H1 (cell line): ENCODE data around the gene VPS52. TPM values are rescaled to one million over a fixed set of nuclear protein-coding genes. Genes with fewer than 3 reads are reported as not detected.

ENCODE experiments used
- CTCF ChIA-PET: fragments of 300-600 bp; sonication (Branson Sonifier 250); formaldehyde crosslinking; loops from one replicate; lab custom pipeline; 2021; ENCODE audit not compliant: partially characterized antibody; lab: Charles Lee
- POLR2A ChIA-PET: fragments of 300-600 bp; sonication (Branson Sonifier 250); formaldehyde crosslinking; loops from one replicate; lab custom pipeline; 2021; ENCODE audit warnings: inconsistent platforms; ENCODE audit not compliant: partially characterized antibody; lab: Charles Lee
- DNase-seq, 2 experiments: peaks; one replicate each; pipeline versions ENCODE4 v3.0.0 to v3.0.0-alpha.2; 2010 to 2022; ENCODE audit warnings: low spot score in 2 of 2, low read depth in 1 of 2, mixed read lengths in 1 of 2
- FAIRE-seq: peaks from 2 replicates; lab custom pipeline; 2011; peaks lifted over from hg19 to GRCh38; lab: Jason Lieb, UNC
- H2AFZ ChIP-seq: 2 replicates; pipeline ENCODE4 v1.8.1; 2012; ENCODE audit warnings: low read length, inconsistent platforms
- H2AK5ac ChIP-seq: 2 replicates; pipeline ENCODE4 v1.6.1; 2013; ENCODE audit warnings: low read depth, low read length
- H2BK120ac ChIP-seq: replicated peaks from 2 replicates; pipeline ENCODE3; 2013; ENCODE audit warnings: low read depth, low read length, inconsistent platforms
- H2BK12ac ChIP-seq: 2 replicates; pipeline ENCODE4 v1.6.1; 2013; ENCODE audit warnings: low read depth, low read length
- H2BK15ac ChIP-seq: 2 replicates; pipeline ENCODE4 v1.6.1; 2013; ENCODE audit warnings: low read length
- H2BK20ac ChIP-seq: 2 replicates; pipeline ENCODE4 v1.6.1; 2013; ENCODE audit warnings: low read length
- H2BK5ac ChIP-seq: 2 replicates; pipeline ENCODE4 v1.6.1; 2013; ENCODE audit warnings: low read depth, low read length
- H3K14ac ChIP-seq: 2 replicates; pipeline ENCODE4 v1.6.1; 2013; ENCODE audit warnings: inconsistent platforms; ENCODE audit not compliant: insufficient read length
- H3K18ac ChIP-seq: 2 replicates; pipeline ENCODE4 v1.6.1; 2013; ENCODE audit warnings: low read length; ENCODE audit errors: extremely low read depth
- H3K23ac ChIP-seq: 2 replicates; pipeline ENCODE4 v1.6.1; 2013; ENCODE audit warnings: inconsistent platforms; ENCODE audit not compliant: insufficient read length
- H3K23me2 ChIP-seq: 2 replicates; pipeline ENCODE4 v1.6.1; 2013; ENCODE audit warnings: low read depth, low read length
- H3K27ac ChIP-seq: 2 replicates; pipeline ENCODE4 v1.6.1; 2011; ENCODE audit warnings: low read depth, low read length, inconsistent platforms
- H3K27me3 ChIP-seq, 4 experiments: replicated peaks in 1 of 4; 1 replicate in 1 of 4; 2 replicates in 3 of 4; pipeline versions ENCODE4 v1.6.1 to v1.8.1; 2011 to 2013; ENCODE audit warnings: low read length in 3 of 4, mild to moderate bottlenecking in 3 of 4, inconsistent platforms in 2 of 4, mixed read lengths in 2 of 4, moderate library complexity in 1 of 4; ENCODE audit not compliant: control insufficient read depth in 3 of 4, insufficient read depth in 3 of 4; ENCODE audit errors: extremely low read depth in 1 of 4
- H3K36me3 ChIP-seq, 4 experiments: 2 replicates each; pipeline versions ENCODE4 v1.6.1 to v1.8.1; 2011 to 2013; ENCODE audit warnings: mild to moderate bottlenecking in 4 of 4, low read length in 3 of 4, moderate library complexity in 2 of 4, control low read depth in 1 of 4, inconsistent platforms in 1 of 4; ENCODE audit not compliant: insufficient read depth in 4 of 4, control insufficient read depth in 2 of 4
- H3K4ac ChIP-seq: replicated peaks from 2 replicates; pipeline ENCODE3; 2013; ENCODE audit warnings: low read length, low read depth, mixed read lengths, inconsistent platforms; ENCODE audit not compliant: insufficient read length
- H3K4me1 ChIP-seq, 4 experiments: replicated peaks in 1 of 4; 1 replicate in 1 of 4; 2 replicates in 3 of 4; pipeline versions ENCODE4 v1.6.1 to v1.8.1; 2011 to 2013; ENCODE audit warnings: low read length in 3 of 4, inconsistent platforms in 2 of 4, mixed read lengths in 1 of 4; ENCODE audit not compliant: insufficient read depth in 4 of 4, control insufficient read depth in 3 of 4
- H3K4me2 ChIP-seq, 2 experiments: 2 replicates each; pipeline versions ENCODE4 v1.6.1 to v1.8.1; 2011 to 2013; ENCODE audit warnings: low read depth in 2 of 2, low read length in 2 of 2, control low read depth in 1 of 2, inconsistent platforms in 1 of 2, mild to moderate bottlenecking in 1 of 2; ENCODE audit not compliant: insufficient read depth in 1 of 2
- H3K4me3 ChIP-seq, 4 experiments: fragments of 200-600, 300-600 bp in 1 of 4; sonication (generic), shearing (Covaris generic), sonication (Bioruptor Twin) in 1 of 4; 2 replicates each; pipeline versions ENCODE4 v1.5.1 to v1.8.1; 2011 to 2016; ENCODE audit warnings: low read length in 4 of 4, low read depth in 3 of 4, control low read depth in 2 of 4, inconsistent platforms in 2 of 4, mild to moderate bottlenecking in 2 of 4, mixed read lengths in 1 of 4, moderate library complexity in 1 of 4; ENCODE audit not compliant: insufficient read depth in 2 of 4; ENCODE audit errors: extremely low read depth in 1 of 4
- H3K56ac ChIP-seq: replicated peaks from 2 replicates; pipeline ENCODE3; 2013; ENCODE audit warnings: low read depth, mild to moderate bottlenecking, mixed read lengths, low read length, inconsistent platforms; ENCODE audit not compliant: insufficient read length
- H3K79me1 ChIP-seq: 2 replicates; pipeline ENCODE4 v1.6.1; 2013; ENCODE audit warnings: low read depth, low read length, control low read depth
- H3K79me2 ChIP-seq, 2 experiments: 2 replicates each; pipeline versions ENCODE4 v1.6.1 to v1.8.1; 2012 to 2013; ENCODE audit warnings: low read length in 2 of 2, mild to moderate bottlenecking in 2 of 2, inconsistent platforms in 1 of 2; ENCODE audit not compliant: insufficient read depth in 2 of 2, control insufficient read depth in 1 of 2
- H3K9ac ChIP-seq, 4 experiments: replicated peaks in 1 of 4; 1 replicate in 1 of 4; 2 replicates in 3 of 4; pipeline versions ENCODE4 v1.6.1 to v1.8.1; 2011 to 2013; ENCODE audit warnings: low read depth in 3 of 4, low read length in 3 of 4, control low read depth in 2 of 4, mild to moderate bottlenecking in 2 of 4, moderate library complexity in 2 of 4, inconsistent platforms in 1 of 4; ENCODE audit errors: extremely low read depth in 1 of 4
- H3K9me3 ChIP-seq, 2 experiments: 2 replicates each; pipeline versions ENCODE4 v1.6.1 to v1.8.1; 2012 to 2013; ENCODE audit warnings: mild to moderate bottlenecking in 2 of 2, moderate library complexity in 2 of 2, control low read depth in 1 of 2, inconsistent platforms in 1 of 2, low read depth in 1 of 2, low read length in 1 of 2, mixed read lengths in 1 of 2; ENCODE audit not compliant: insufficient read depth in 2 of 2
- H4K20me1 ChIP-seq, 2 experiments: replicated peaks in 1 of 2; 2 replicates each; pipeline versions ENCODE3 to v1.8.1; 2011 to 2013; ENCODE audit warnings: inconsistent platforms in 2 of 2, low read length in 2 of 2, mild to moderate bottlenecking in 1 of 2; ENCODE audit not compliant: insufficient read depth in 2 of 2, control insufficient read depth in 1 of 2
- H4K5ac ChIP-seq: 2 replicates; pipeline ENCODE4 v1.6.1; 2013; ENCODE audit warnings: low read length, low read depth, mixed read lengths, inconsistent platforms; ENCODE audit not compliant: insufficient read length
- H4K8ac ChIP-seq: 2 replicates; pipeline ENCODE4 v1.8.0; 2013; ENCODE audit warnings: mild to moderate bottlenecking, moderate library complexity, low read length, inconsistent platforms; ENCODE audit not compliant: insufficient read depth; ENCODE audit errors: extremely low read depth
- H4K91ac ChIP-seq: replicated peaks from 2 replicates; pipeline ENCODE3; 2013; ENCODE audit warnings: low read length, mixed read lengths, inconsistent platforms; ENCODE audit not compliant: insufficient read length
- ASH2L ChIP-seq: fragments of 200-600, 300-600 bp; sonication (generic); IDR thresholded peaks from one replicate; pipeline ENCODE4 v1.7.1; 2017; ENCODE audit warnings: low read length
- BACH1 ChIP-seq: IDR thresholded peaks from 2 replicates; pipeline ENCODE4 v1.6.1; 2012; ENCODE audit warnings: low read length, improper control_type of control experiment
- CBX8 ChIP-seq: fragments of 300-800, 300-1000 bp; sonication (generic); IDR thresholded peaks from 2 replicates; pipeline ENCODE4 v1.7.1; 2016; ENCODE audit warnings: low read depth, low read length, borderline replicate concordance
- CHD2 ChIP-seq: IDR thresholded peaks from 2 replicates; pipeline ENCODE4 v1.6.1; 2012; ENCODE audit warnings: low read length, improper control_type of control experiment
- EP300 ChIP-seq, 2 experiments: IDR thresholded peaks; 1 replicate in 1 of 2; 2 replicates in 1 of 2; pipeline ENCODE4 v1.6.1; 2011 to 2012; ENCODE audit warnings: low read depth in 2 of 2, low read length in 2 of 2, mild to moderate bottlenecking in 2 of 2, borderline replicate concordance in 1 of 2, inconsistent platforms in 1 of 2, moderate library complexity in 1 of 2
- HDAC2 ChIP-seq, 2 experiments: fragments of 300-600 bp in 1 of 2; sonication (generic) in 1 of 2; IDR thresholded peaks; 2 replicates each; pipeline ENCODE4 v1.6.1; 2011 to 2012; ENCODE audit warnings: low read depth in 2 of 2, low read length in 2 of 2, mild to moderate bottlenecking in 2 of 2, moderate library complexity in 2 of 2, borderline replicate concordance in 1 of 2, inconsistent platforms in 1 of 2
- PHF8 ChIP-seq: fragments of 200-600 bp; sonication (generic); conservative IDR thresholded peaks from 2 replicates; pipeline ENCODE4 v1.7.1; 2012; ENCODE audit warnings: low read depth, mild to moderate bottlenecking, inconsistent platforms, low read length, moderate library complexity
- RXRA ChIP-seq: IDR thresholded peaks from 2 replicates; pipeline ENCODE4 v1.6.1; 2011; ENCODE audit warnings: low read depth, mild to moderate bottlenecking, low read length, moderate library complexity; ENCODE audit not compliant: insufficient read depth
- SP1 ChIP-seq: IDR thresholded peaks from 2 replicates; pipeline ENCODE4 v1.6.1; 2011; ENCODE audit warnings: low read depth, low read length
- SP4 ChIP-seq: IDR thresholded peaks from 2 replicates; pipeline ENCODE4 v1.6.1; 2012; ENCODE audit warnings: low read length, inconsistent platforms
- SRF ChIP-seq: IDR thresholded peaks from 2 replicates; pipeline ENCODE4 v1.6.1; 2011; ENCODE audit warnings: mild to moderate bottlenecking, low read depth, low read length, moderate library complexity
- WGBS, 2 experiments: shearing (Covaris generic) in 1 of 2; methylation state at CpG; one replicate each; pipeline versions ENCODE4 v1.1.6 to v1.1.7; 2013 to 2015; ENCODE audit warnings: low lambda C conversion rate in 2 of 2, mixed read lengths in 2 of 2, inconsistent platforms in 1 of 2, low coverage in 1 of 2, missing lambda C conversion rate in 1 of 2; ENCODE audit not compliant: insufficient replicate concordance in 2 of 2, insufficient coverage in 1 of 2, insufficient read length in 1 of 2; ENCODE audit errors: extremely low coverage in 1 of 2, missing lambda C conversion rate in 1 of 2; 5-methylcytosine and 5-hydroxymethylcytosine counted together
- polyA plus RNA-seq, 7 experiments: library from polyadenylated mRNA; depleted of rRNA in 3 of 7; stranded (reverse) in 5 of 7; unstranded in 2 of 7; fragments of >200 nt in 5 of 7; fragments of 200-250 nt in 2 of 7; gene quantifications; 1 replicate in 5 of 7; 2 replicates in 1 of 7; 4 replicates in 1 of 7; pipeline versions ENCODE4 v1.2.1 to v1.2.3, GENCODE V29; 2011 to 2013; ENCODE audit warnings: missing spikeins in 2 of 7, mixed read lengths in 2 of 7
- total RNA-seq: library from RNA; stranded (reverse); fragmentation: NEBNext Ultra II Directional; extraction: Animal tissue kit (Norgen Biotek cat#: 25700); gene quantifications from 2 replicates; pipeline ENCODE4 v1.2.1, GENCODE V29; 2021

VPS52 gene
- total and polyA plus RNA-seq, 2 of the 8 experiments (the other 6 are each of a cell fraction or from before 2014, with no cell fraction given) = 36.5 to 86.3 TPM

DNA sequence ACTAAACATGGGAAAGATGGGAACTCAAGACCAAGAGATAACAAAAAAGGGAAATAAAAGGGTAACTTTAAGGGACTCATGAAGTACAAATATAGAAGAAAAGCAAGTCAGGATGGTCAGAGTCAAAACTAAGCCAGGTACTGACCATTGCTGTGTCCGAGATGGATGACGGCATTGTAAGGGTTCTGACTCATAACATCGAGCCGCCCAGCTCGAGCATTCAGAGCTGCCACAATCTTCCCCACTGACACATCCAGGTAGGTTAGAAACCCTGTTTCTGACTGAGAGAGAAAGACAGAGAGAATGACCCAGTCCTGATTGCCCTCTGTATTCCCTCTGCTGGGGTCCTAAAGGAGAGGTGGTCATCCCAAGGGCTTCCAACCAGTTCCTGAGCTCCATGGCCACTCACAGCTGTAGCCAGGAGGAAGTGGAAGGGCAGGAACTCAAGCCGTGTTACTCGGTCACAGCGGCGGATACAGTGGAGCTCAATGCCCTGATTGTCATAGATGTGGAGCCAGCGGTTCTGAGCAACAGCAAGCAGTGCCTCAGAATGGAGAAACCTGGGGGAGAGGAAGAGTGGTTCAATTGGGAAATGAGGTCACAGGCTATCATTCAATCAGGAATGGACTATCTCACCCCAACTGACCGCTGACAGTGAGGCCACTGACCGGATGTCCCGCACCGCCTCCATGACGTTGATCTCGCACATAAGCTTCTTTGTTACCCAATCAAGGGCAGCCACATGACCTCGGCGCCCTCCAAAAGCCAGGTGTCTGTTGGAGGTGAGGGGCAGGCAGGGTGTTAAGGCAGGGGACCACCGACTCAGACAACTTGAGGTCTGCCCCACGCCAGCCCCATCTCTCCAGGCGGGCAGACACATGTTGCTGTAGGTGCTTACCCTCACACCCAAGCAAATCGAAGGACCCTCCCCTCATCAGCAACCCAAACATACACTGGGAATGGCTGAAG lies 15.6 kb upstream of the VPS52 start:
- no peaks in the 10 kb centered on the region; a peak in 1 of 4 replicates for H3K9me3 ChIP-seq
- peaks cover 14 to 33% (median 29%) of the 10 kb centered on the region in 4 experiments for H3K36me3 ChIP-seq
- H3K79me2 ChIP-seq = peaks cover 4 to 31% of the 10 kb centered on the region in 2 experiments; a peak in 3 of 4 replicates
- peaks cover 0 to 11% (median 5%) of the 10 kb centered on the region in 4 experiments; a peak in 5 of 7 replicates for H3K4me1 ChIP-seq
- no peak overlapping the region for H2AFZ ChIP-seq
- H2BK120ac ChIP-seq = no peak overlapping the region
- no peak overlapping the region for H2BK20ac ChIP-seq
- H3K4me2 ChIP-seq = peak overlapping the region in 1 of 2 experiments; percentile 76; a peak in 2 of 4 replicates
- peaks cover 8% of the 10 kb centered on the region; the same call in 1 of the 2 replicates for H3K79me1 ChIP-seq
- peaks cover 8% of the 10 kb centered on the region; the same call in 1 of the 2 replicates for H3K23me2 ChIP-seq
- peak overlapping the region in 1 of 4 experiments; percentile 14; a peak in 1 of 7 replicates for H3K9ac ChIP-seq
- H3K27me3 ChIP-seq = no peaks in the 10 kb centered on the region
- no peak overlapping the region for H3K4ac ChIP-seq
- H3K27ac ChIP-seq = no peak overlapping the region
- no peak overlapping the region for H2BK5ac ChIP-seq
- no peak overlapping the region for H4K8ac ChIP-seq
- H2BK12ac ChIP-seq = no peak overlapping the region
- ChIA-PET CTCF (interaction anchor here (7.2 kb wide), 1 partner anchor 8 kb away, joined by 81 read pairs; the partner anchor contains the start of gene B3GALT4), POLR2A (interaction anchor here (6.5 to 16.7 kb wide), 3 partner anchors 8 to 17 kb away, joined by 70 to 337 read pairs (median 88); partner anchors contain the start of genes B3GALT4, RGL2, RPS18 and VPS52)
- 95% methylated on average over 21 of the region's 22 CpGs; no CpG with 5 or more reads in 1 of the 2 experiments for WGBS, 2 experiments
- DNase-seq (no peak), FAIRE-seq (no peak)
- H3K56ac ChIP-seq = no peak overlapping the region
- no peak overlapping the region for H2BK15ac ChIP-seq
- H3K18ac ChIP-seq = no peak overlapping the region
- H2AK5ac ChIP-seq = no peak overlapping the region
- H3K4me3 ChIP-seq = no peak overlapping the region; a peak in 1 of 8 replicates
- H3K23ac ChIP-seq = no peak overlapping the region
- H4K5ac ChIP-seq = no peak overlapping the region
- H4K20me1 ChIP-seq = peaks cover 0 to 2% of the 10 kb centered on the region in 2 experiments
- H4K91ac ChIP-seq = no peak overlapping the region
- H3K14ac ChIP-seq = no peak overlapping the region
- TF ChIP-seq RXRA = no peak
- TF ChIP-seq CHD2 = no peak
- TF ChIP-seq BACH1 = no peak
- no peak for TF ChIP-seq HDAC2 (IDR thresholded peaks at IDR 0.05; ENCODE audit: borderline replicate concordance in 1 of 2, low read depth in 2 of 2, low read length in 2 of 2)
- TF ChIP-seq CBX8 = no peak
- TF ChIP-seq EP300 (IDR thresholded peaks at IDR 0.05; ENCODE audit: borderline replicate concordance in 1 of 2, low read depth in 2 of 2, low read length in 2 of 2) = no peak
- no peak for TF ChIP-seq ASH2L
- TF ChIP-seq SP1 = no peak
- no peak for TF ChIP-seq SP4
- TF ChIP-seq SRF = no peak
- no peak for TF ChIP-seq PHF8
